Progenitor cell of endocrine pancreas (in vitro differentiated cells): ENCODE measurements around the gene SLC25A51. TPM values are rescaled to one million over a fixed set of nuclear protein-coding genes. Genes with fewer than 3 reads are reported as not detected.

Source experiments
- DNase-seq: peaks from one replicate; pipeline ENCODE4 v3.0.0; 2021; ENCODE audit warnings: low spot score; ENCODE audit not compliant: unreplicated experiment
- H3K27ac Mint-ChIP-seq: 2 replicates; pipeline ENCODE4 v1.8.0; 2021; ENCODE audit warnings: mild to moderate bottlenecking, moderate library complexity, mixed read lengths
- H3K27me3 Mint-ChIP-seq: 2 replicates; pipeline ENCODE4 v1.8.0; 2021; ENCODE audit warnings: mixed read lengths
- H3K36me3 Mint-ChIP-seq: 2 replicates; pipeline ENCODE4 v1.8.0; 2022; ENCODE audit warnings: mixed read lengths; ENCODE audit not compliant: insufficient read depth
- H3K4me1 Mint-ChIP-seq: 2 replicates; pipeline ENCODE4 v1.8.0; 2021; ENCODE audit warnings: low read depth, mixed read lengths
- H3K4me3 Mint-ChIP-seq: 2 replicates; pipeline ENCODE4 v1.8.0; 2021; ENCODE audit warnings: low read depth, mild to moderate bottlenecking, moderate library complexity, mixed read lengths
- H3K9me3 Mint-ChIP-seq: 2 replicates; pipeline ENCODE4 v1.8.0; 2021; ENCODE audit warnings: low read depth, mixed read lengths
- total RNA-seq: library from RNA; stranded (reverse); gene quantifications from 2 replicates; pipeline ENCODE4 v1.2.1, GENCODE V29; 2021
- TF ChIP-seq, protein P1 (sequence below): fragments of 200-600 bp; sonication (generic); IDR thresholded peaks from one replicate; pipeline ENCODE4 v1.5.0; 2021; ENCODE audit warnings: antibody characterized with exemption, mild to moderate bottlenecking; ENCODE audit not compliant: unreplicated experiment

SLC25A51 gene
- total RNA-seq, 1 donor from 2014 or later: 32.5 TPM

GRCh38 chr9:37923118-37923795 is 19.3 kb upstream of the SLC25A51 start:
- TF ChIP-seq, protein P1, sequence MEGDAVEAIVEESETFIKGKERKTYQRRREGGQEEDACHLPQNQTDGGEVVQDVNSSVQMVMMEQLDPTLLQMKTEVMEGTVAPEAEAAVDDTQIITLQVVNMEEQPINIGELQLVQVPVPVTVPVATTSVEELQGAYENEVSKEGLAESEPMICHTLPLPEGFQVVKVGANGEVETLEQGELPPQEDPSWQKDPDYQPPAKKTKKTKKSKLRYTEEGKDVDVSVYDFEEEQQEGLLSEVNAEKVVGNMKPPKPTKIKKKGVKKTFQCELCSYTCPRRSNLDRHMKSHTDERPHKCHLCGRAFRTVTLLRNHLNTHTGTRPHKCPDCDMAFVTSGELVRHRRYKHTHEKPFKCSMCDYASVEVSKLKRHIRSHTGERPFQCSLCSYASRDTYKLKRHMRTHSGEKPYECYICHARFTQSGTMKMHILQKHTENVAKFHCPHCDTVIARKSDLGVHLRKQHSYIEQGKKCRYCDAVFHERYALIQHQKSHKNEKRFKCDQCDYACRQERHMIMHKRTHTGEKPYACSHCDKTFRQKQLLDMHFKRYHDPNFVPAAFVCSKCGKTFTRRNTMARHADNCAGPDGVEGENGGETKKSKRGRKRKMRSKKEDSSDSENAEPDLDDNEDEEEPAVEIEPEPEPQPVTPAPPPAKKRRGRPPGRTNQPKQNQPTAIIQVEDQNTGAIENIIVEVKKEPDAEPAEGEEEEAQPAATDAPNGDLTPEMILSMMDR: no peak
- Mint-ChIP-seq H3K4me3 (peak overlapping the region; percentile 16), H3K4me1 (peaks cover 12% of the 10 kb centered on the region), H3K36me3 (peaks cover 2% of the 10 kb centered on the region), H3K27ac (no peak overlapping the region), H3K9me3 (no peaks in the 10 kb centered on the region), H3K27me3 (no peaks in the 10 kb centered on the region)
- no peak for DNase-seq

GRCh38 chr9:37922363-37923117 is 18.6 kb upstream of the SLC25A51 start:
- Mint-ChIP-seq H3K4me1 (peaks cover 8% of the 10 kb centered on the region), H3K27ac (no peak overlapping the region), H3K4me3 (no peak overlapping the region), H3K36me3 (peaks cover 4% of the 10 kb centered on the region), H3K9me3 (no peaks in the 10 kb centered on the region), H3K27me3 (no peaks in the 10 kb centered on the region)
- TF ChIP-seq, protein P1: no peak
- DNase-seq: no peak

DNA sequence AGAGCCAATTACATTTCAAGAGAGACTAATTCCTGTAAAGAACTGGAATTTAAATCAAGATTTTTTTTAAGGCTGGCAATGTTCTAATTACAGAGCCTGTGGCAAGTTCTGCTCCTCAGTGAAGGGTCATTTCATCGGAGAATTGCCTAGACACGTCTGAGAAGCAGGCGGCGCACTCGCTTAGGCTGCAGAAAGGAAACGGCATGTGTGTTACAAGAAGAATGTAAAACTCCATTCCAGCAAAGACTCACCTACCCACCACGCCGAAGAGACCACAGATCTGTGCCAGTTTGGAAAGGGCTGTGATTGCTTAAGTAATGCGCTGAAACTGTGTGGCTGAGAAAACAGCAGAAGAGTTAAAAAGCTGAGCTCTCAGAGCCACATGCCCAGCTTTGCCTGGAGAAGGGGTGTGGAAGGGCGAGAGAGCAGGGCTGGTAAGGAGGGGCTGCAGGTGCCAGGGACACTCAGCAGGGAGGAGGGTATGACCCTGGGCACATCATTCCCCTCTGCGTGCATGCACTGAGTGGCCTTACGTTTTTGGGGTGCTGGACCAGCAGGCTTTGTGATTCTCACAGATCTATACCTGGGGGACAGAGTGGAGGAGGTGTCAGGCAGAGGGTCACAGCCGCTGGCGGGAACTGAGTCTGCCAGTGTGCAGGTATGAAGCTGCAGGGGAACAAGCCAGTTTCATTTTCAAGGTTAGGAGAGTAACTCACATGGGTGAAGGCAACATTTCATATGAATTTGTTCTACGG is 17.8 kb upstream of the SLC25A51 start:
- peaks cover 4% of the 10 kb centered on the region for H3K36me3 Mint-ChIP-seq
- H3K4me3 Mint-ChIP-seq: no peak overlapping the region
- peaks cover 8% of the 10 kb centered on the region for H3K4me1 Mint-ChIP-seq
- H3K27ac Mint-ChIP-seq: peak overlapping the region; percentile 50
- TF ChIP-seq, protein P1: no peak
- DNase-seq: no peak
- H3K9me3 Mint-ChIP-seq: no peaks in the 10 kb centered on the region
- no peaks in the 10 kb centered on the region for H3K27me3 Mint-ChIP-seq

- TF ChIP-seq, protein P1: no peak
- Mint-ChIP-seq H3K4me1 (peaks cover 8% of the 10 kb centered on the region), H3K27ac (no peak overlapping the region), H3K27me3 (no peaks in the 10 kb centered on the region), H3K4me3 (no peak overlapping the region), H3K36me3 (peaks cover 4% of the 10 kb centered on the region), H3K9me3 (no peaks in the 10 kb centered on the region)
- DNase-seq: no peak
Measured at GRCh38 chr9:37921168-37921510, 17.2 kb upstream of the SLC25A51 start.

DNA sequence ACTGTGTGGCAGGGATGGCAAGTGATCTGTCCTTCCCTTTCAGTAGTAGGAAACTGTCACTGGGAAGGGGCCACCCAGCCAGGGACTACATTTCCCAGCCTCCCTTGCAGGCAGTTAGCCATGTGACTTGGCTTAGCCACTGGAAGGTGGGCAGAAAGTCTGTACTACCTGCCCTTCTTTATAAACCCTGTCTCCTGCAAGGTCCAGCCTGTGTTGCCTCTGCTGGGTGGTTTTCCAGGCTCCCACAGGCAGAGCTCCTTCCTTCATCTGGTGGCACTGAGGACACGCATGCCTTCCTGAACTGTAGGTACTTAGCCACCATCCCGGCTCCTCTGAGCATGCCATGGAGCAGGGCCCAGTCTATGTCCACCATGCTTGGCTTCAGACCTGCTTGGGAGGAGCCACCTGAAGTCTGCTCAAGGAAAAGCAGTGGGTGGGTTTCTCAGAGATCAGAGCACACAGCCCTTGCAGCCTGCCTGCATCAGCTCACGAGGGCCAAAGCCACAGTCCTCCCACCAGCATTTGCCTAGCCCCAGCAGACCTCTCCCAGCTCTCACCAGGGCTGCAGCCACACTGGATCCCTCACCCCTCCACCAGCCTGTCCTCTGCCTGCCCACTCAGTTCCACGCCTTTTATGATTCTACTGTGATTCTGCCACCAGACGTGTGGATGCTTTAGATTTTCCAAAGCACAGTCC is 16.7 kb upstream of the SLC25A51 start:
- no peak overlapping the region for H3K4me3 Mint-ChIP-seq
- peaks cover 8% of the 10 kb centered on the region for H3K4me1 Mint-ChIP-seq
- H3K9me3 Mint-ChIP-seq: no peaks in the 10 kb centered on the region
- DNase-seq: no peak
- H3K36me3 Mint-ChIP-seq: peaks cover 4% of the 10 kb centered on the region
- H3K27me3 Mint-ChIP-seq: no peaks in the 10 kb centered on the region
- TF ChIP-seq, protein P1: no peak
- no peak overlapping the region for H3K27ac Mint-ChIP-seq
